Breast epithelium (tissue), 4 donors: ENCODE data around the gene CARM1. TPM values are rescaled to one million over a fixed set of nuclear protein-coding genes. Genes with fewer than 3 reads are reported as not detected.

Source experiments
- DNase-seq, 2 donors: peaks; one replicate each; pipeline ENCODE4 v3.0.0-alpha.2; 2019; ENCODE audit warnings: low spot score in 2 of 2
- H3K27ac ChIP-seq, 2 donors: fragments of 200-600 bp; sonication (generic) in 1 of 2; one replicate each; pipeline ENCODE4 v1.5.1; 2016 to 2019; ENCODE audit warnings: mild to moderate bottlenecking in 1 of 2
- H3K27me3 ChIP-seq, 2 donors: fragments of 200-600 bp; sonication (generic) in 1 of 2; one replicate each; pipeline versions ENCODE4 v1.5.1 to v1.6.0; 2017 to 2019; ENCODE audit warnings: control low read depth in 1 of 2, mild to moderate bottlenecking in 1 of 2
- H3K36me3 ChIP-seq: fragments of 200-600 bp; one replicate; pipeline ENCODE4 v1.5.1; 2019
- H3K4me1 ChIP-seq, 2 donors: fragments of 200-600 bp; sonication (generic); one replicate each; pipeline ENCODE4 v1.5.1; 2016 to 2019; ENCODE audit warnings: control low read depth in 1 of 2
- H3K4me3 ChIP-seq, 3 donors: fragments of 200-600 bp; sonication (generic); 1 replicate in 2 of 3; 2 replicates in 1 of 3; pipeline ENCODE4 v1.5.1; 2016 to 2019; ENCODE audit warnings: mild to moderate bottlenecking in 3 of 3, moderate library complexity in 2 of 3
- H3K9me3 ChIP-seq, 2 donors: fragments of 200-600 bp; sonication (generic) in 1 of 2; one replicate each; pipeline ENCODE4 v1.5.1; 2016 to 2019; ENCODE audit warnings: control low read depth in 1 of 2
- CTCF ChIP-seq, 3 donors: fragments of 450-650 bp; IDR thresholded peaks; one replicate each; pipeline ENCODE4 v1.5.1; 2016 to 2017; ENCODE audit warnings: antibody characterized with exemption in 3 of 3, mild to moderate bottlenecking in 3 of 3, moderate library complexity in 3 of 3
- POLR2A ChIP-seq: fragments of 450-650 bp; IDR thresholded peaks from one replicate; pipeline ENCODE4 v1.6.1; 2016; ENCODE audit warnings: antibody characterized with exemption, mild to moderate bottlenecking, moderate library complexity
- POLR2AphosphoS5 ChIP-seq, 3 donors: sonication (generic); formaldehyde crosslinking; IDR thresholded peaks; one replicate each; pipeline ENCODE4 v1.6.1; 2017; ENCODE audit warnings: antibody characterized with exemption in 3 of 3
- intact Hi-C: fragments of 100-400 bp; cut with DNase I; formaldehyde crosslinking; loops from one replicate; pipeline ENCODE4 v1.15.1; 2023; ENCODE audit warnings: low total_unique reads
- total RNA-seq, 3 donors: library from RNA; depleted of rRNA; stranded (reverse); fragments of >200 nt; gene quantifications; one replicate each; pipeline ENCODE4 v1.1.0, GENCODE V29; 2016

CARM1 gene
- total RNA-seq, 3 donors from 2014 or later, result 11.6 to 17.3 (median 17.0) TPM

GRCh38 chr19:10919352-10920287 lies 48.3 kb downstream of the CARM1 start:
- no peak for DNase-seq
- Histone ChIP-seq H3K4me3 (no peak overlapping the region), H3K27ac (no peak overlapping the region), H3K27me3 (no peaks in the 10 kb centered on the region), H3K4me1 (no peaks in the 10 kb centered on the region), H3K9me3 (no peaks in the 10 kb centered on the region), H3K36me3 (no peaks in the 10 kb centered on the region)
- intact Hi-C loops, result no loop called here
- TF ChIP-seq POLR2A (no peak), CTCF (IDR thresholded peaks at IDR 0.05) (no peak), POLR2AphosphoS5 (IDR thresholded peaks at IDR 0.05) (no peak)

GRCh38 chr19:10920288-10920655 lies 48.9 kb downstream of the CARM1 start:
- no peaks in the 10 kb centered on the region for H3K27me3 ChIP-seq
- TF ChIP-seq CTCF (IDR thresholded peaks at IDR 0.05), result no peak
- no peak for TF ChIP-seq POLR2AphosphoS5 (IDR thresholded peaks at IDR 0.05)
- TF ChIP-seq POLR2A, result no peak
- H3K27ac ChIP-seq, result no peak overlapping the region
- no peak overlapping the region for H3K4me3 ChIP-seq
- H3K9me3 ChIP-seq, result no peaks in the 10 kb centered on the region
- H3K4me1 ChIP-seq, result no peaks in the 10 kb centered on the region
- intact Hi-C loops, result no loop called here
- DNase-seq, result no peak
- no peaks in the 10 kb centered on the region for H3K36me3 ChIP-seq

GRCh38 chr19:10920781-10921180 lies 49.4 kb downstream of the CARM1 start:
- intact Hi-C loops, result no loop called here
- Histone ChIP-seq H3K9me3 (no peaks in the 10 kb centered on the region), H3K4me1 (no peaks in the 10 kb centered on the region), H3K27ac (no peak overlapping the region), H3K4me3 (no peak overlapping the region), H3K27me3 (no peaks in the 10 kb centered on the region), H3K36me3 (no peaks in the 10 kb centered on the region)
- TF ChIP-seq CTCF (IDR thresholded peaks at IDR 0.05) (no peak), POLR2A (no peak), POLR2AphosphoS5 (IDR thresholded peaks at IDR 0.05) (no peak)
- DNase-seq, result no peak

GRCh38 chr19:10921199-10921909 lies 50.0 kb downstream of the CARM1 start:
- H3K27ac ChIP-seq, result no peak overlapping the region
- intact Hi-C loops, result no loop called here
- no peaks in the 10 kb centered on the region for H3K9me3 ChIP-seq
- no peaks in the 10 kb centered on the region for H3K4me1 ChIP-seq
- no peaks in the 10 kb centered on the region for H3K27me3 ChIP-seq
- no peak for TF ChIP-seq POLR2AphosphoS5 (IDR thresholded peaks at IDR 0.05)
- H3K36me3 ChIP-seq, result no peaks in the 10 kb centered on the region
- H3K4me3 ChIP-seq, result no peak overlapping the region
- DNase-seq, result no peak

- no peak for TF ChIP-seq POLR2AphosphoS5 (IDR thresholded peaks at IDR 0.05)
- TF ChIP-seq CTCF (IDR thresholded peaks at IDR 0.05), result no peak
- Histone ChIP-seq H3K9me3 (no peaks in the 10 kb centered on the region), H3K27ac (no peak overlapping the region), H3K27me3 (no peaks in the 10 kb centered on the region), H3K4me3 (no peak overlapping the region), H3K4me1 (no peaks in the 10 kb centered on the region), H3K36me3 (no peaks in the 10 kb centered on the region)
- no peak for DNase-seq
- intact Hi-C loops, result no loop called here
Observed at GRCh38 chr19:10921910-10922637, 50.7 kb downstream of the CARM1 start.
